Daoy (cell line): ENCODE results near the gene CREB5. TPM values are rescaled to one million over a fixed set of nuclear protein-coding genes. Genes with fewer than 3 reads are reported as not detected.

Source experiments
- DNase-seq: peaks from one replicate; pipeline ENCODE4 v3.0.0-alpha.2; 2015; ENCODE audit warnings: low read depth
- total RNA-seq: library from RNA; depleted of rRNA; stranded (reverse); fragments of >200 nt; shearing (Covaris generic); gene quantifications from 2 replicates; pipeline ENCODE4 v1.2.3, GENCODE V29; 2014; rRNA removed

The CREB5 gene
- total RNA-seq, 1 experiment from 2014 or later = 12.1 TPM

DNA sequence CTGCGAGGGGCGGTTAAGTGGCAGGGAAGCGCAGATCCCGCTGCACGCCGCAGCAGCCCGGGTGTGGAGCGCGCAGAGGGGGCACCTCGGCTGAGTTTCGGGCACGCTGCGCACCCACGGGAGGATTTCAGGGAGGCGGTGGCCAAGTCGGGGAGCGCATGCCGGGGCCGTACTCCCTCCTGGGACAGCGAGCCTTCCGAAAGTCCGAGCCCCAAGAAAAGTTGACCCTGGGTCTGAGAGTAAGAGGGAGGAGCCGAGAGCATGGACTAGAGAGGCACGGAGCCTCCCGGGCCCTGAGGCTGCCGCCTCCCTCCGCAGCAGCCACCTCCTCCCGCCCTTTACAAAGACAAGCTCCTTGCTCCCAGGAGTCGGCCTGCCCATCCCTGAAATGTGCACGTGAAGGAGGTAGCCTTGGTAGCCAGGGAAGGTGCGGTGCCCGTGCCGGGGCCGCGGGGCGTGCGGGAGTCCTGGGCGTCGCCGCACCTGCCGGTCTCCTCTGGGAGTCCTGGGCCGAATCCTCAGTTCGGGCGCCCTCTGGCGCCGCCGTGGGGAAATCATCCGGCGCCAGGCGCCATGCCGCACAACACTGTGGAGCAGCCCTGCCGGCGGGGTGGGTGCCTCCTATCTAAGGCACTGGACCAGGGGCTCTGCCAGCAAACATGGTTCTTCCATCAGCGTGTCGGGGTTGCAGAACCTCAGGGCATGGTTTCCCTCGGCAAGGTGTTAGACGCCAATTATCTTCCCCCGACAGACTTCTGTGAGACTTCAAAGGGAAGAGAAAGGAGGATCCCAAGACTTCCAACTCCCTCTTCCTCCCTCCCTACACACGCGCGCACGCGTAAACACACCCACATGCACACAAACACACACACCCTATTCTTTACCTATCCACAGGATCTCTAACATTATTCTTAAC lies 441.8 kb downstream of the CREB5 start:
- peak; percentile 91 for DNase-seq

DNA sequence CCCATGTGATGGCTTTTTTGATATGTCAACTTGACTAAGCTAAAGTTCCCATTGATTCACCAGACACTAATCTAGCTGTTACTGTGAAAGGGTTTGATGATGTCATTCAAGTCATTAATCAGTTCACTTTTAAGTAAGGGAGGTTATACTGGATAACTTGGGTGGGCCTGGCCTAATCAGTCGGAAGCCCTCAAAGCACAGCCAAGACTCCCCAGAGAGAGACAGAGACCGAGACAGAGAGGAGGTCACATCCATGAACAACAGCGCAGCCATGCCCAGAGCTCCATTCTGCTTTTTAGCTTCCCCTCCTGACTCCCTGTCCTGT lies 442.4 kb downstream of the CREB5 start:
- DNase-seq = peak; percentile 39

DNA sequence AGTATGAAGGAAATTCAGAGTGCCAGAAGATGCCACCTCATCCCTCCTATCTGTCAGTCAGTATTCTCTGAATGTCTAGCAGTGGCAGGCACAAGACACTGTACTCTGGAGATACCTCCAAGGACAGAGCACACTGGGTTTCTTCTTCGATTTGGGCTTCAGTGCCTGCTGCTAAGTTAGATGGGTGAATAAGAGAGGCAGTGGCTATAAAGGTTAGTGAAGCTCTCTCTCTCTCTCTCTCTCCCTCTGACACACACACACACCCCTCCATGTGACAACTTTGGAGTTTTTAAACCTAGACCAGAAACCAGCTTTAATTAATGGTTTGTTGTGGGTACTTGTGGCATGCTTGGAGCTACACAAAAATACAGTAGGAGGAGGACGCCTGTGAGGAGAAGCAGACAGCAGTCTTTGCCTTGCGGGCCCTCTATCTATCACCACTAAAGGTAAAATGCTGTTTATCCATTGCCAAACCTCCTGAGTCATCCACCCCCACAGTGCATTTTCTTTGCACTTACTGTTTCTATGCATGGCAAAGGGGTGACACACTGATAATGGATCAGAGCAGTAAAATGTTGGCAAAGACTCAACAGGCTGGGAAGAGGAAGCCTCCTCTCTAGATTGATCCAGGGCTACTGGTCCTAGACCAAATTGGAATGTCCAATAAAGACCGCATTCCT lies 443.4 kb downstream of the CREB5 start:
- DNase-seq = peak; percentile 99

DNA sequence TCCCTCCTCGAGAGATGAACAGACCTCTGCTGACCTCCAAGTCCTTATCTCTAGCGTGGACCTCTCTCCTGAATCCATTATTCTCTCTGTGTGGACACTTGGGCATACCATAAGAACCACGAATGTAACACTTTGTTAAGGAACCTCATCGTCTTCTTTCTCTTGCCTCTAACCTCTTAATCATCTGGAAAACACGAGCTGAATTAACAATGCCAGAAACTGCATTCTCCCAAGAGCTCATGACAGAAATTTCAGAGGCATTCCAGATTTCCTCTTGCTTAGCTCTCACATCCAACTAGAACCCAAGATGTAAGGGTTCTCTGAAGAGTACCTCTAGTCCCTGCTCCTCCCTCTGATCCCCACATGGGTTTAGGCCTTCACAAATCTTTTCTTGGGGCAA lies 444.3 kb downstream of the CREB5 start:
- no peak for DNase-seq

DNA sequence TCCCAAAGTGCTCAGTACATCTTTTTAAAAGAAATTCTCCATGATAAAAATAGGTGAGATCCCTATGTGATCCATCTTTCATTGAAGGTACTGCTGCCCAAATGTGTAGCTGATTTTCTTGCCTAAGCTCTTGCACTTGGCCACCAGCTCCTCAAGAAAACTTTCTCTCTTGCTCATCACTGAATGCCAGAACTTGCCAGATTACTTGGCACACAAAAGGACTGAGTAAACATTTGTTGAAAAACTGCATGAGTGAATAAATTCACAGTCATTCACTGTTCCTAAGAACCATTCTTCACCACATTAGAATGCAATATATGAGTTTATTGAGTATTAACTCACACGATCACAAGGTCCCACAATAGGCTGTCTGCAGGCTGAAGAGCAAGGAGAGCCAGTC lies 445.9 kb downstream of the CREB5 start:
- no peak for DNase-seq

DNA sequence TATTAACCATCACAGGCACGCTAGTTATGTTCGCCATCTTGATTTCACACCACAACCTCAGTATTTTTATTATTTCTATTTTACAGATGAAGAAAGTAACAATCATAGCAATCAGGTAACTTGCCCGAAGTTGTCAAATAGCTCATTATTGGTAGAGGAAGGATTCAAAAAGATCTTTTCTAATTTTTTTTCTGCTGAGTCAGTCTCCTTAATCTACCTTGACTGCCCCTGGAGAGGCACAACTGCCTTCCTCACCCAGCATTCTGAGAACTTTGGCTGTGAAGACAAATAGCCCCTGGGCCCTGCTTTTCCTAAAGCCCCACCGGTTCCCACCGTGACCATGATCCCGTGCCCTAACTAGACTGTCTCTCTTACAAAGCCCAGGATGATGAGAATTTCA lies 446.6 kb downstream of the CREB5 start:
- DNase-seq = no peak

DNA sequence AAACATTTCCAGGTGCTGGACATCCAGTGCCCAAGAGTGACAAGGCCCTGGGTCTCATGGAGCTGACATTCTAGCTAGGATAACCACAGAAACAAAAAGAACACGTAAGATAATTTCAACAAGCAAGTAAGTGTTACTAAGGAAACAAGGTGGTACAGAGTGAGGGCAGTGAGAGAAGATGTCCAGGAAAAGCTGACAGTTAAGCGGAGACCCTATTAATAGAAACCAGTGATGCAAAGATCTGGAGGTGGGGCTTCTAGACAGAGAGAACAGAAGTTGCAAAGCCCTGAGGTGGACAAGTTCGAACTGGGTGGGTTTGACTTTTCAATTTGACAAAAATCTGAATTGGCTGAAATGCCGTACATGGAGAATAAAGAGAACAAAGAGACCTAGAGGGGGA lies 449.5 kb downstream of the CREB5 start:
- DNase-seq = no peak

DNA sequence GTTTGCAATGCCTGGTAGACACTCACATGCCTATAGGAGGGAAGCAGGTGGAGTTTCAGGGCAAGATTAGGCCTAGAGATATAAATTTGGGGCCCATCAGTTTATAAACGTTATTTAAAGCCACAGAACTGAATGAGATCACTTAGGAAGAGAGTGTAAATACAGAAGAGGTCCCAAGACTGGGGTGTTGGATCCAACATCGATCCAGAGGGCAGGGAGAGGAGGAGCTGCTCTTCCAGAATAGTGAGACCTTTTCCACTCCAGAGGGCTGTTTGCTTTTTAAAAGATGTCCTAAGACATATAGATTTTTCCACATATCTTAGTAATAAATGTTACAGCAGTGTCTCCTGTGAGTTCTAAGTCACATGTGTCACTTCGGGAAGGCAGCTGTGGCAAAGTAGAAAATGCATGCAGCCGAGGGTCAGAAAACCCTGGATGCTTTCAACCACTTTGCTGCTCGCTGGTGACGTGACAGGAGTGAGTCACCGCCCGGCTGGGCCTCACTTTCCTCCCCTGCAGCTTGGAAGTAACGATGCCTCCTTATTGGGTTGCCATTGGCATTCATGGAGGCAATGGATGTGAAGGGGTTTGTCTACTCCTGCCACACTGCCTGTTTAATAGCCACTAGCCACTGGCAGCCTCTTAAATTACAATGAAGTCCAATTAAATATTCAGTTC lies 450.4 kb downstream of the CREB5 start:
- peak; percentile 84 for DNase-seq

DNA sequence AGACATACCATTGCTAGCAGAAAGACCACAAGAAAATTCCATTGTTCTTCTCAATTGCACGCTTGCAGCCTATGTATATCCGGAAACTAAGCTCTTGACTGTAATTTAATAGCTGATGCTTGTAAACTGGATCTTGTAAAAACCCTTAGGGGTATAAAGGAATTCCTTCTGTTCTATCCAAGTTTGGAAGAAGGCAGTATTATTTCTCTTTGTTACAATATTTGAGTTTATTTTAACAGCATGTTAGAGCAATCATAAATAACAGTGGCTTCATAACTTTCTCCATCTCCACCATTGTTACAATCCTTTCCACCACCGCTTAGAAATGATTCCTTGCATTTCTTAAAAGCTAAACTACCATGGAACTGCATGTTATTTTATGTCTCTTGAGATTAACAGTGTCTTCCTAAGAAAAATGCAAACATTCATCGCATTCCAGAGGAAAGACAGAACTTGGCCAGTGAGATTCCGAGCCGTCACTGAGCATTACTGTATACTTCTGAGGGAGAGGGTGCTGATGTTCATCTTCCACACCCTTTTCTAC lies 453.4 kb downstream of the CREB5 start:
- DNase-seq = no peak

GRCh38 chr7:28868712-28869111 lies 456.4 kb downstream of the CREB5 start:
- no peak for DNase-seq

DNA sequence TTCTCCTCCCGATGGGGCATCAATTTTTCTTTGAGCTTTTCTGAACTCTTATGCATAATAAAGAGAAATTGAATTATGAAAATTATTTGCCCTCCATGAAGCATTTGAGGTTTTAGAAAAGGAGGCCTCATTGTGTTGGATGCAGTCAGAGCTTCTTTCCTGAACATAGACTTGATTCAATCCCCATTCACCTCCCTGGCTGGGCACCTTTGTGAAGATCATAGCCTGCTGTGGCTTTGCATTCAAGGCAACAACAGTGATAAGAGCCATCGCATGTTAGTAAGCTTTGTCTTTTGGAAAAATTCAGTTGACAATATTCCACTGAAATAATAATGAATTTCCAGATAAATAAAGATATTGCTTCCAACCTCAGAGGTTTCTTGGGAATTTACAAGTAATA lies 458.8 kb downstream of the CREB5 start:
- DNase-seq = no peak

DNA sequence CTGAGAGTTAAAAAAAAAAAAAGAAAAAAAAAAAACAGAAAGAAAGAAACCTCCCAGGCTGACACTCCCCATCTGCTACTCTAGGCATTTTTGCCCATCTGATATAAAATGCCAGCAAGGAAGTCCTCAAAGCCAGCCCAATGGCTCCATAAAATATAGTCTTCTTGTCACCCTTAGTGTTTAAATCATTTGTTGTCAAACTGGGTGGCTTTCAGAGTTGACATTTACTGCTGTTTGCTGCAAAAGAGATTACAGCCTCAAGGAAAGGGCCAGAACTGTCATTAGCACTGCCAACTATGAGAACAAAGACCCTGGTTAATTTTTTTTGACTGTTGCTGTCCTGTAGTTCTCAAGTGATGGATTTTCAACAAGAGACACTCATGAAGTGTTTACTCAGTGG lies 459.3 kb downstream of the CREB5 start:
- no peak for DNase-seq

DNA sequence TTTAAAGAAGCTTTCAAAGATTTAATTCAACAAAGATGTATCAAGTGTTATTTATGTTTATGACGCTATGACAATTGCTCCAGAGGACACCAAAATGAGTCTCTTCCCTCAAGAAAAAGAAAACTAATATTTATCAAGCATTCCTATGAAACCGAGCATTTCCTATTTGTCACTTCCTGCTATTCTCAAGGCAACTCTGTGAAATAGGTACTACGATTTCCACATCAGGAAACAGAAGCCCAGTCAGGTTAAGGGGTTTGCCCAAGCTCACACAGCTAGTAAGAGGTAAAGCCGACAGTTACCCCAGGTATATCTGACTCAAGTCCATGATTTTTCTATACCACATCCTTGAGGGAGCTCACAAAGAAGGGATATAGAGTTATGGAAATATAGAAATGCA lies 459.9 kb downstream of the CREB5 start:
- DNase-seq = no peak

DNA sequence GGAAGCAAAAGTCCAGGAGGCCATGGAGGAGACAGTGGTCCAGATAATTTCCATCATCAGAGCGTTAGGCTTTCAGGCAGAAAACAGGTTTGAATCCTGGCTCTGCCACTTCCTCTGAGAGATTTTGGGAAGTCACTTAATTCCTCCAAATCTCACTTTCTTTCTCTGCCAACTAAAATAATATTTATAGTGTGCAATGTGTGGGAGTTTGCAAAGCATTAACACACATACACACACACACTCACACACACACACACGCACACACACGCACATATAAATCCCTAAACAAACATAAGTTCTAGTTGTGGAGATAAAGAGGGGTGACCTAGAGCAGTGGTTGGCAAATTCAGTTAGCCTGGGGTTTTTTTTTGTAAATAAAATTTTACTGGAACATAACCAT lies 461.0 kb downstream of the CREB5 start:
- DNase-seq = no peak

DNA sequence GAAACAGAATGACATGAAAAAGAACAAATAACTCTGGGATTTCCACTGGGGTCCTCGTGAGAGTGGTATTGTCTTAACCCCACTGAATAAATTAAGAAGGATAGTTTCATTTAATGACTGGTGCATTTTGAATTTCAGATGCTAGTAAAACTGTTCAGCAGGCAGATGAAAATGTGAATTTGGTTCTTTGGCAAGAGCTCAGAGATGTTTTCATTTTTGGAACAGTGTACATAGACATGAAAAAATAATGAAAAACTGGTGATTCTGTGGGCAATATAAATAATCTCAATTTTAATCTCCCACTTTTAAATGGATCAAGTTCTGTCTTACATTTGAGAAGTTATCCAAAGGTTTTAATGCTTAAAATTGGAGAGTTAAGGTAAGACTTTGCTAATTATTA lies 461.7 kb downstream of the CREB5 start:
- no peak for DNase-seq

Other genes with a start within 250 kb of the CREB5 start
- gene JAZF1, start 231.7 kb upstream of the CREB5 start, total RNA-seq = 6.1 and 6.9 TPM in 2 replicates